ENCODE data around the gene CTU2. TPM values are rescaled to one million over a fixed set of nuclear protein-coding genes. Genes with fewer than 3 reads are reported as not detected.

Gene CTU2
- total RNA-seq, 1 experiment from 2014 or later: 24.8 TPM

- H3K27ac ChIP-seq (ENCODE audit: low read length): no peak overlapping the region
- H3K9me3 ChIP-seq (ENCODE audit: control insufficient read depth, insufficient read depth, low read depth, low read length): no peaks in the 10 kb centered on the region
- in situ Hi-C loops (cut with HindIII; ENCODE audit: low pct_unique_long_range_greater_than_20kb, low sequenced_read_pairs) (no loop called here), intact Hi-C loops (cut with micrococcal nuclease; ENCODE audit: unreplicated experiment) (no loop called here)
- ChIA-PET CTCF (no interaction called here), POLR2A (no interaction called here)
- no peak for TF ChIP-seq POLR2AphosphoS5 (IDR thresholded peaks at IDR 0.05; ENCODE audit: low read depth, low read length)
- no peak; the same call in 1 of the 2 replicates for TF ChIP-seq CTCF (IDR thresholded peaks at IDR 0.05)
- TF ChIP-seq REST (IDR thresholded peaks at IDR 0.05; ENCODE audit: insufficient read depth in 1 of 2, low read depth in 2 of 2, low read length in 1 of 2): no peak
- no peak for TF ChIP-seq TCF7L2 (IDR thresholded peaks at IDR 0.05; ENCODE audit: low read depth, low read length)
- no peak for TF ChIP-seq SIN3A (IDR thresholded peaks at IDR 0.05; ENCODE audit: borderline replicate concordance, insufficient read depth, low read depth, low read length)
- peaks cover 25% of the 10 kb centered on the region for H3K4me1 ChIP-seq (ENCODE audit: control insufficient read depth, insufficient read depth, low read length)
- H3K36me3 ChIP-seq (ENCODE audit: control insufficient read depth, insufficient read depth, low read length): no peaks in the 10 kb centered on the region
- ATAC-seq: no peak
- H3K27me3 ChIP-seq (ENCODE audit: control insufficient read depth, insufficient read depth, low read length): no peaks in the 10 kb centered on the region
- no peak for DNase-seq (ENCODE audit: low read depth, low spot score)
- no TSS peak for BruUV-seq (replicated peaks)
- H3K4me3 ChIP-seq (ENCODE audit: low read depth in 2 of 2, low read length in 2 of 2): no peak overlapping the region
Observed at GRCh38 chr16:88753191-88753590, 46.9 kb downstream of the CTU2 start.

GRCh38 chr16:88753602-88754001 is 47.3 kb downstream of the CTU2 start:
- DNase-seq (ENCODE audit: low read depth, low spot score) (no peak), ATAC-seq (no peak)
- CTCF ChIA-PET: interaction anchor here (0.7 kb wide), 1 partner anchor 16 kb away, joined by 4 read pairs; no protein-coding TSS in a partner anchor
- in situ Hi-C loops (cut with HindIII; ENCODE audit: low pct_unique_long_range_greater_than_20kb, low sequenced_read_pairs): no loop called here
- no peaks in the 10 kb centered on the region for H3K36me3 ChIP-seq (ENCODE audit: control insufficient read depth, insufficient read depth, low read length)
- no peaks in the 10 kb centered on the region for H3K9me3 ChIP-seq (ENCODE audit: control insufficient read depth, insufficient read depth, low read depth, low read length)
- H3K4me1 ChIP-seq (ENCODE audit: control insufficient read depth, insufficient read depth, low read length): peaks cover 29% of the 10 kb centered on the region
- H3K27ac ChIP-seq (ENCODE audit: low read length): no peak overlapping the region
- H3K27me3 ChIP-seq (ENCODE audit: control insufficient read depth, insufficient read depth, low read length): no peaks in the 10 kb centered on the region
- no peak overlapping the region for H3K4me3 ChIP-seq (ENCODE audit: low read depth in 2 of 2, low read length in 2 of 2)
- intact Hi-C loops (cut with micrococcal nuclease; ENCODE audit: unreplicated experiment): no loop called here
- POLR2A ChIA-PET: no interaction called here
- BruUV-seq (replicated peaks): no TSS peak
- TF ChIP-seq CTCF (IDR thresholded peaks at IDR 0.05): no peak
- no peak for TF ChIP-seq SIN3A (IDR thresholded peaks at IDR 0.05; ENCODE audit: borderline replicate concordance, insufficient read depth, low read depth, low read length)
- TF ChIP-seq TCF7L2 (IDR thresholded peaks at IDR 0.05; ENCODE audit: low read depth, low read length): no peak
- TF ChIP-seq REST (IDR thresholded peaks at IDR 0.05; ENCODE audit: insufficient read depth in 1 of 2, low read depth in 2 of 2, low read length in 1 of 2): no peak
- no peak for TF ChIP-seq POLR2AphosphoS5 (IDR thresholded peaks at IDR 0.05; ENCODE audit: low read depth, low read length)
